NCI-H128 (cell line): ENCODE measurements around the gene SBDS.
A peak's percentile ranks its signal among the peaks of the same experiment; 100 is the strongest.
"Not testable (repeated sequence)": the region's sequence is repeated elsewhere in the genome, so short reads cannot be mapped to it uniquely, and the experiment has no call there.

Source experiments
- DNase-seq: peaks from one replicate; lab custom pipeline; 2025; ENCODE audit not compliant: unreplicated experiment; lab: John Stamatoyannopoulos, UW

The SBDS gene

DNA sequence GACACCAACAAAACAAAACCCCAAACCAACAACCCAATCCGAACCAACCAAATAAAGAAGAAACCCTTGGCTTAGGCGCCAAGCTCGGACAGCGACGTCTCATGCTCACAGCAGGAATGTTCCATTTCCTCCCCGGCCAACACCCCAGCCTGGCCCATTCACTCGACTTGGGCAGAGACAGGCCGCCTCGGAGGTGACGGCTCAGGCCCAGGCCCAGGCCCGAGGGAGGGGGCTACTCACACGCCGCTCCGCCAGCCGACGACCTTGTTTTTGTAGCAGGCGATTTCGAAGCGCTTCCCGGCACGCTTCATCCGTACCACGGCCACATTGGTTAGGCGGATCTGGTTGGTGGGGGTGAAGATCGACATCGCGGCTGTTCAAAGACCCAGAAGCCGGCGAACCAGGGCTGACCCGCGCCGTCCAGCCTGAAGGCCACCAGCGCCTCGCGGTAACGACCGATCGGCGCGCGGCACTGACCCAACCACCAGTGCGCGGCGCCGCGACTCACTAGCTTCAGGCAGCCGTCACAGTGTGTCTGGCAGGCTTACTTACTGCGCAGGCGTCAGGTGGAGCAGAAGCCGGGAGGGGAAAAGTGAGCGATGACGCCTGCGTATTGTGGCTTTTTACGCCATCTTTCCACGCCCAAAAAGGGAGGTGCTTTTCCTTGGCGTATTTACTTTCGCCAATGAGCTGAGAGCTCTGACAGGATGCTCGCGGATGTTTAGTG lies at the start of gene SBDS:
Gene SBDS (minus strand): TSS at position 537 of the 727 bp plus-strand sequence. CDS start 169 bp downstream, at position 368.
- DNase-seq, result peak; percentile 98

DNA sequence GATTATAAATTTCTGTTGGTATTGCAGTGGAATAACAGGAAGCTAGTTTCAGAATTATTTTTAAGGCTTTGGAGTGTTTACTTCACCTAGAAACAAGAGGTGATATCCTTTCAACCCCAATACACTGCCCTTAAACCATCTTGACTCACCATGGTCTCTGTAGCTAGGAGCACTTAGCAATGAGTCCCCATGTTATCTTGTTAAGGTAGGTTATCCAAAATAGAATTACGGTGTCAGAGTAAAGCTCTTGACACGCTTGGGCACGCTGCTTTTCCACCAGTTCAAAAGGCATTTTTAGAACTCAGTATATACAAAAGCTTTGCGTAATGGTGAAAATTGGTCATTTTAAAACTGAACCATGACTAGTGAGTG lies 48.2 kb upstream of the SBDS start:
- DNase-seq, result not testable (repeated sequence)

DNA sequence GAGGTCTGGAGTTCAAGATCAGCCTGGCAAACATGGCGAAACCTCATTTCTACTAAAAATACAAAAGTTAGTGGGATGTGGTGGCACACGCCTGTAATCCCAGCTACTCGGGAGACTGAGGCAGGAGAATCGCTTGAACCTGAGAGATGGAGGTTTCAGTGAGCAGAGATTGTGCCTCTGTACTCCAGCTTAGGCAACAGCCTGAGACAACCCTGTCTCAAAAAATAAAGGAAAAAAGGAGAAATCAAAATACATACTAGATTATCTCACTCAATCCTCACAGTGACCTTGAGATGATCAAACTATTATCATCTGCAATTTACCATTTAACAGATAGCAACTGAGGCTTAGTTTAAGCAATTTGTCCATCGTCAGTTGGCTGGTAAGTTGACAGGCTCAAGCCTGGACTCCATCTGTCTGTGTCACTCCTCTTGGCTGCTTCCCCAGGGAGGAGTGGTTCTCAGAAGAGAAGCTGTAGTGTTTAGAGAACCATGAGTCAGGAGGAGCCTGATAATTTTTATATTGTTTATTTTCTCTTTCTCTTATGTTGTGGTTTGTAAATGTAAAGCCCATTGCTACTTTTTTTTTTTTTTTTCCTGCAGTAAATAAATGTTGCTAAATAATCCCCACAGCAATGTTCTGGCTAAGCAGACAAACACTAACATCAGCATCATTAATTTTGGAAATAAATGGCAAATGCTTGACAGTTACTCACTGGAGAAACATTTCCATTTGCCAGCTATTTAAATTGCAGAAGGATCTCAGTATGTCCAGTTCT lies 47.6 kb upstream of the SBDS start:
- not testable (repeated sequence) for DNase-seq

DNA sequence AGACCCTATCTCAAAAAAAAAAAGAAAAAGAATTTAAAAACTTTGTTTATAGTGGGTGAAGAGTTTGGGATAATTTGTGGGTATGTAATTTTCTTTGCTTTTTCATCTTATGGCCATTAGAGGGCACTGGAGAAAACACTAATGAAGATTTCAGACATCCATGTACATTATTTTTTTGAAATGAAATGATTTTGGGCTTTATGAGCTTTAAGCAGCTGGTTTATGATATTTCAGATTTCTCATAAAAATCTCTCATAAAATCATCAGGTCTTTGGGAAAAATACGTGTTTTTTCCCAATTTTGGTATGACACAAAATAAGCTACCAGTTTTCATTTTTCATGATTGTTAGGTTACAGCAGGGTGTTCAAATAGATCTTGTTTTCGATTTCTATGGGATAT lies 45.4 kb upstream of the SBDS start:
- not testable (repeated sequence) for DNase-seq

DNA sequence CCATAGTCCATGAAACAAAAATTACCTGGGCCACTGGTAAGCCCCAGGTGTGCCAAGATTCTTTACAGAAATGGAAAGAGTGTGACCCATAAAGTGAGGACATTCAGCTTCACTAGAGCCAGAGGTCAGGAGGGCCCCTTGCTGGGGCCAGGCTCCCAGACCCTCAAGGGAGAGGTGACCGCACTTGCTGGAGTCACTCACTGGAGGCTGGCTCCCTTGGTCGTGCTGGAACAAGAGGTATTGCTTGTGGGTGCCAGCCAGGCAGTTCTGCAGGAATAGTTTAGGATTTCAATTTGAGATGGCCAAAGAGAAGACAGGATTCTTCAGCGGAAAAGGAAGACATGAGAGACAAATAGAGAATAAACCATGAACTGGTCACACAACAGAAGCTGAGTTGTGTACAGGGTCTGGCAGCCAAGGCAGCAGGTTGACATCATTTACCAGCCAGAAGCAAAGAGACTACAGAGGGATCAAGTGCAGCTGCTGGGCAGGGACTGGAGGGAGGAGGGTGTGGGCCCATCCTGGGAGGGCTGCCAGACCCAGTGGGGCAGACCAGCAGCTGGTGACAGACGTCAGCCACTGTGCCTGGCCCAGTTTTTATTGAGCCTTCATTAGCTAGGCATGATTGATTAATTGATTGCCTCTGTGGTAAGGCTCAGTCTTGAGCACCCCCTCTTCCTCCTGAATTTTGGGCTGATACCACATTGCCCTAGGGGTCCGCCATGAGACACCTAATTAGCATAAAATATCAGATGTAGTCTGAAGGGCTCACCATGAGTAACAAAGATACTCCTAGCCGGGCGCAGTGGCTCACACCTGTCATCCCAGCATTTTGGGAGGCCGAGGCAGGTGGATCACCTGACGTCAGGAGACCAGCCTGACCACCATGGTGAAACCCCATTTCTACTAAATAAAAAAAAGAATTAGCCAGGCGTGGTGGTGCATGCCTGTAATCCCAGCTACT lies 41.3 kb upstream of the SBDS start:
- DNase-seq, result not testable (repeated sequence)

DNA sequence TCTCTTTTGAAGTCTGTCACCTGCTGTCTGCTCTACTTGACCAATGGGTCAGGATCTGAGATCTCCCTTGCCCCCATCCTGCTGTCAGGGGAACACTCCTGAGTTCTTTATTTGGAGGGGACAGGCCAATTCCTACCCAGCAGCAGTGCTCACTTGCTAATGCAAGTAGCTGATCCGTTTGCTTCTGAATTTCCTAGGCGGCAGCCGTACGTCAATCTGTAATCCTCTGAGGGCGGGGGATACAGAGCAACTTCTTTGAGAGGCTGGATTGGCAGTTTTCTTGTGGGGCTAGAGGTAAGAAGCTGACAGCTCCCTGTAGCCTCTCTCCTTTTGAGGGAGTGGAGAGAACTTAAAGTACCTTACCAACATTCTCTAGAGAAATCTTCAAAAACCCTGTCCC lies 37.9 kb upstream of the SBDS start:
- no peak for DNase-seq

DNA sequence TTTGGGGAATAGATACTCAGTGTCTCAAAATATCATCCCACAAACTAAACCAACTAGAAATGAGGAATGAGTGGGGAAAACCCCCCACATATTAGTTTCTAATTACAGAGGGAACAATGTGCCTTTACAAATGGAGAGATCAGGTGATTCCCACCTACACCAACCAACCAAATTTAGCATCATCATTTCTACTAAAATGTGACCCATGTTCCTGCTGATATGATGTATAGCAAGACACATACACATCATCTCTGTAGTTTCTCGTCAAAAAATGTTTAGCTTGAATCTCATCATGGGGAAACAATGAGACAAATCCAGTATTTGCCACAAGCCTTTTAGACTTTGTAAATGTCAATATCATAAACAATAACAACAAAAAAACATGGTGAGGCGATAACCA lies 36.3 kb upstream of the SBDS start:
- DNase-seq, result not testable (repeated sequence)

DNA sequence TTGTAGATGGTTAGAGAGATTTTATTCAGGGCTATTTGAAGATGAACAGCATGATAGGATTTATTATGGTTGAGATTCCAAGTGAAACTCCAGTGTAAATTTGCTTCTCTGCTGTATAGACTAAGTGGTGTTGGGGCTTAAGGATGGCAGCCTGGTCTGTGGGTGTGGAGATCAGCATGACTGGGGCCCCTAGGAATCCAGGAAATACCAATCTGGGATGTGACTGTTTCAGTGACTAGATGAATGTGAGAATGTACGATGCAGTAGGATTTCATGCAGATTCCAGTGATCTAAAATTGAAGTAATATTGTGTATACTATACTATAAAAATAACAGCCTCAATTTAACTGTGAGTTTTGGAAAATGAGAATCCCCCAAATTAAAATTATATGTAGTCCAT lies 30.1 kb upstream of the SBDS start:
- DNase-seq, result not testable (repeated sequence)

DNA sequence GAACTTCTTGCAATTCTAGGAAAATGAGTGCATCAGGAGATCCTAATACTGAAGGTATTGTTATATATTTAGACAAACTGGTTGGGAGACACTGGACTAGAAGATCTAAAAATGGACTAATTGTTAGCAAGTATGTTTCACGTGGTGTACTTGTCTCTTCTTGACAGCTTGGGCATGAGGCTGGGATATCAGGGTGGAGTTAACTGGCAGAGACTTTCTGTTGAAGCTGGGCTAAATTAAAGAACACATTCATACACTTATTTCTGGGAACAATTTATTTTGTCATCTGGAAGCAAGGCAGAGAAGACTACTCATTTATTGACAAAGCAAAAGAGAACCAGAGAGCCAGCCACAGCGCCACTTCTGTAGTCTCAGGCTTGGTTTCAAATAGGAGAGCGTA lies 27.1 kb upstream of the SBDS start:
- no peak for DNase-seq

DNA sequence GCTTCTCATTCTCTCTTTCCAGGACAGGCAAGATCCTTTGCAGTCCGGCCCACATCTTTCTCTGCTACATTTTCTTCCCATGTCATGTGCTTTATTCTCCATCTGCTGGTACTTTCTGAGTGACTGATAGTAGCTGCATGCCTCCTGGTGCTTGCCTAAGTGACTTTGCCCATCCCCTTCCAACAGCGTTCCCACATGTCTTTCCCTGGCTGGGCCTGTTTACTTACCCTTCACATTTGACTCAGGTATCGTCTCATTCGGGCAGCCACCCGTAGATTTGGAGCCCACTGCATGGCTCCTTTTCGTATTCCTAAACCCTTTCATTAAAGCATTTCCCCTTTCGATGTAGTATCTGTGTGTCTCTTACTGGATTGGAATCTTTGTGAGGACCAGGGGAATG lies 25.9 kb upstream of the SBDS start:
- no peak for DNase-seq

DNA sequence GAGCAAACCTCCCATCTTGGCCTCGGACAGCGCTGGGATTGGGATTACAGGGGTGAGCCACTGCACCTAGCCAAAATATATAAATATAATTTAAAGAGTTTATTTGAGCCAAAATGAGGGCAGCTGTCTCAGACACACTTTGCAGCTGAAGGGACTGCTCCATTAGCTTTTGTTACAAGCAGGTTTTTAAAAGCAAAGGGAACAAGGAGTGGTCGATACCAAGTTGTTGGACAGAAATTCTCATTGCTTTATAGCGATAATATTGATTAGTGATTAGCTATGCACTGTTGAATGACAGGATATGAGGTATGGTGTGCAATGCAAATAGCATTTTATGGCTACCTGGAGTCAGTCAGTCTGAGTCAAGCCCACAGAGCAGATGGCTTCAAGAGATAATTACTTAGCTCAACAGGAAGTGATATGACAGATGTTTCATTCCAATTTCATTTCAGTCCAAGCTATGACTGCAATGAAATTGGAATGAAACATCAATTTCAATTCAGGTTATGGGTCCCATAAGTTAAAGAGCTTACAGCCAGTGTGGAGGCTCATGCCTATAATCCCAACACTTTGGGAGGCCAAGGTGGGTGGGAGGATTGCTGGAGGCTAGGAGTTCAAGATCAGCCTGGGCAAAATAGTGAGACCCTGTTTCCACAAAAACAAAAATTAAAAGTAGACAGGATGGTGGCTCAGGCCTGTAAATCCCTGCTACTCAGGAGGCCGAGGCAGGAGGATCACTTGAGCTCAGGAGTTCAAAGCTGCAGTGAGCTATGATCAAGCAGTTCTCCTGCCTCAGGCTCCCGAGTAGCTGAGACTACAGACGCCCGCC lies 24.4 kb upstream of the SBDS start:
- DNase-seq, result no peak

DNA sequence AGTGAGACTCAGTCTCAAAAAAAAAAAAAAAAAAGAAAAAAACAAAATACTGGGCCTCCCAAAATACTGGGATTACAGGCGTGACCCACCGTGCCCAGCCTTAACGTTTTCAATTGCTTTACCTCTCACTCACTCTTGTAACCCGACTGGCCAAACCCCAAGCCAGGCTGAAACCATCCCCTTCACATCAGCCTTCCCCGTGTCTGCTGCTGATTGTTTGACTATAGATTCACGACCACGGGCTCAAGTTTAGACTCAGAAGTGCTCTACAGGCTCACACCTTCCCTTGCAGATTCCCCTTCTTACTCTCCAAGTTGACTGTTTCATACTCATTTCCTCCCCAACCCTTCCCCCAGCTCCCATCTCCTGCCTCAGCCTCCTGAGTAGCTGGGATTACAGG lies 23.6 kb upstream of the SBDS start:
- DNase-seq, result no peak

DNA sequence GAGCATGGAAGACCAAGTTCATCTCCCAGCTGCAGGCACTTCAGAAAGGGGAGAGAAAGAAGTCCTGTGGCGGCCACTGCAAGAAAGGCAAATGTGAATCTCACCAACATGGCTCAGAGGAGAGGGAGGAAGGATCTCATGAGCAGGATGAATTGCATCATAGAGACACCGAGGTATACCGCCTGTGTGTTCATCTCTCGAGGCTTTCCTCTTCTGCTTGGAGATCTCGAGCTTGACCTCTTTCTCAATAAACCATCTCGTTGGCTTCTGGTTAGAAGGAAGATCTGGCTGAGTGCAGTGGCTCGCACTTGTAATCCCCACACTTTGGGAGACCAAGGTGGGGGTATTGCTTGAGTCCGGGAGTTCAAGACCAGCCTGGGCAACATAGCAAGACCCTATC lies 22.6 kb upstream of the SBDS start:
- not testable (repeated sequence) for DNase-seq

DNA sequence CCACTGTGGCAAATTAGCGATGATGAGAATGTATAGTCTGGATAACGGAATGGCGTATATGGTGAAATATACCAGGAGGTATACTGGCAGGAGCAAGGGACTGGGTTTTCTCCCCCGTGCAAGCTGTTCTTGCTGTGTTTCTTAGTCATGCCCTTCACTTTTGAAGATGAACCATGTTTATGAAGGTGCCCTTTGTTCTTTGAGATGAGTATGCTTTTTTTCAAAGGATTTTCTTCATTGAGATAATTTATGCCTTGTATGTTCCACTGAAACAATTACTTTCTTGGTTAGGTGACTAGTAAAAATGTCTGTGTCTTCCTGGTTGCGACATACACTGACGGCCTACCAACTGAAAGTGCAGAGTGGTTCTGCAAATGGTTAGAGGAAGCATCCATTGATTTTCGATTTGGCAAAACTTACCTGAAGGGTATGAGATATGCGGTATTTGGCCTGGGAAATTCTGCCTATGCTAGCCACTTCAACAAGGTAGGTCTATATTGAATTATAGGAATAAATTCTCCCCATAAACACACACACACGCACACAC lies 18.8 kb upstream of the SBDS start:
- not testable (repeated sequence) for DNase-seq

DNA sequence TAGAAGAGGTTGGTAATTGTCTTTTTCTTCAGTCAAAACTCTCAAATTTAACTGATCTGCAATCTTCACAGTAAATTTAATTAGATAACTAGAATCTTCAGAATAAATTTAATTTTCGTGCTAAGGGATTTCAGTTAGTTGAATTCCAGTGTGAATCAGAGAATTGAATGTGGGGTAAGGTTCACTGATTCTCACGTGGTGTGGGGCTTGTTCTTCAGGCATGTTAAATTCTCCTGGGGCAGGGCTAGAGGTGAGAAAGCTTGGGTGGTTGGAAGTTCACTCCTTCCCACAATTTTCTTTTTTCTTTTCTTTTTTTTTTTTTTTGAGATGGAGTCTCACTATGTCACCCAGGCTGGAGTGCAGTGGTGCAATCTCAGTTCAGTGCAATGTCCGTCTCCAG lies 14.3 kb upstream of the SBDS start:
- DNase-seq, result not testable (repeated sequence)

DNA sequence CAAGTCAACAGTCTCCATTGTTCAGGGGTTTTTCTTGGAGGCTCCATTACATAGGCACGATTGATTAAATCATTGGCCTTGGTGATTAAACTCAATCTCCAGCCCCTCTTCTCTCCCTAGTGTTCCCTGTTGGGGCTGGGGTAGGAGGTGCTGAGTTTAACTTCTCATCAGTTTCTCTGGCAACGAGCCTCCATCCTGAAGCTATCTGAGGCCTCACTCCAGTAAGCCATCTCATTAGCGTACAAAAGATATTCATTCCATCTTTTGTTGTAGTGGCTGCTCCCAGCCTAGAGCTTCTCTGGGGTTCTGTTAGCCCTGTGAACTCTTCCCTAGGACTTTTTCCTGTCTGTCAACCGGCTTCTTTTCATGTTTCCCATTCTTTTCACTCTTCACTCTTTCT lies 12.9 kb upstream of the SBDS start:
- no peak for DNase-seq

DNA sequence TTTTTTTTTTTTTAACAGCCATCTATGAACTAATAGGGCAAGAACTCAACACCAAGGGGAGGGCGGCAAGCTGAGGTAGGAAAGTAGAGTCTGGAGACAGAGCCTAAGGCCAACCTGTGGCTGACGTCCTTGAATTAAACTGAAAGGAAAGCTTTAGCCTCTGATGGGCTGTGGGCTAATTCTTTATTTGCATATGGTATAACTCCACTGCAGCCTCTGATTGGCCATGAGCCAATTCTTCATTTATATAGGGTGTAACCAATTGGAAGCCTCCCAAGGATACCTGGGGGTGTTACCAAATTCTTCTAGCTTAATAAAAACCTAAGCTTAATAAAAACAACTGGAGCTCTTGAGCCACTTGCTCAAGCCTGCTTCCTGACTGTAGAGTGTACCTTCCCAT lies 11.6 kb upstream of the SBDS start:
- DNase-seq, result no peak

DNA sequence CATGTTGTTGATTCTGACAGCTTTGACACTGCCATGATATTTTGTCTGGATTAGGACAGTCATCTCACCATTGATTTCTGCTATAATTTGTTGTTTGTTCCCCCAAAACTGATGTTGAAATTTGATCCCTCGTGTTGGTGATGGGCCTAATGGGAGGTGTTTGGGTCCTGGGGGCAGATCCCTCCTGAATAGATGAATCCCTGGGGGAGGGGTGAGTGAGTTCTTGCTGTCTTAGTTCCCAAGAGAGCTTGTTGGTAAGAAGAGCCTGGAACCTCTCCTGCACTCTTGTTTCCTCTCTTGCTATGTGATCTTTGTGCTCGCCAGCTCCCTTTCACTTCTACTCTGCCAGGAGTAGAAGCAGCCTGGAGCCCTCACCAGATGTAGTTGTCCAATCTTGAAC lies 8.8 kb upstream of the SBDS start:
- DNase-seq, result not testable (repeated sequence)

DNA sequence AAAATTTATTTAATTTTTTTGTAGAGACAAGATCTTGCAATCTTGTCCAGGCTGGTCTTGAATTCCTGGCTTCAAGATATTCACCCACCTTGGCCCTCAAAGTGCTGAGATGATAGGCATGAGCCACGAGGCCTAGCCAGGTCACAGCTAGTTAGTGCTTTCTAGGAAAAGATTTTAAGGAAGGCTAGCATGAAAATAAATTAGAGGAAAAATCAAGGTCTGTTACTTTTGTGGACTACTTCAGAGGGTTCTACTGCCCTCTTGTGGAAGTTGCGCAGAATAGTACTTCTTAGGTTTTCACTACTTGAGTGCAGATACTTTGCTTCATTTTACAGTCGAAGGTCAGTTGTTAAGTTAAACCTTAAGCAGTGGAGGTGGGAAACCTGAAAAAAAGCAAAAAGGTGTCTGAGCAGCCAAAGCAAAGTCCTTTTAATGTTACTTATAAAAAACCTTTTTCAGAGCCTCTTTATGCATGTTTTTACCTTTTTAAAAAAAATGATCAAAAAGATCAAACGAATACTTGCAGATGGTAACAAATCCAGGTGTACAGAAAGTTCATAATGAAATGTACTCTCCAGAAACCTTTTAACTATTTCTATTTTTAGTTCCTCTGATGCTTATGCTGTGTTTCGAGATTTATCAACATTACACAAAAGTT lies 5.3 kb upstream of the SBDS start:
- DNase-seq, result peak; percentile 21
